Measurements from ENCODE around the gene RAPGEF3.
A peak's percentile ranks its signal among the peaks of the same experiment; 100 is the strongest.

Gene RAPGEF3

GRCh38 chr12:47795121-47795813, 36.6 kb upstream of the RAPGEF3 start:
- Mint-ChIP-seq H3K27ac (peak overlapping the region; percentile 99), H3K4me1 (peaks cover 33% of the 10 kb centered on the region), H3K36me3 (peaks cover 100% of the 10 kb centered on the region), H3K9me3 (no peaks in the 10 kb centered on the region), H3K4me3 (no peak overlapping the region)
- DNase-seq (ENCODE audit: low spot score in 2 of 2) (no peak), ATAC-seq (no peak)

- ATAC-seq = no peak
- Mint-ChIP-seq H3K4me1 (peaks cover 30% of the 10 kb centered on the region), H3K9me3 (no peaks in the 10 kb centered on the region), H3K36me3 (peaks cover 100% of the 10 kb centered on the region), H3K27ac (peak overlapping the region; percentile 99), H3K4me3 (no peak overlapping the region)
- DNase-seq (ENCODE audit: low spot score in 2 of 2) = no peak
These were observed 36.0 kb upstream of the RAPGEF3 start for GRCh38 chr12:47794679-47795078.

- peak overlapping the region; percentile 76 for H3K27ac Mint-ChIP-seq
- ATAC-seq = no peak
- H3K4me3 Mint-ChIP-seq = no peak overlapping the region
- H3K9me3 Mint-ChIP-seq = no peaks in the 10 kb centered on the region
- H3K4me1 Mint-ChIP-seq = peaks cover 23% of the 10 kb centered on the region
- DNase-seq (ENCODE audit: low spot score in 2 of 2) = no peak
- peaks cover 100% of the 10 kb centered on the region for H3K36me3 Mint-ChIP-seq
These were observed 34.5 kb upstream of the RAPGEF3 start for GRCh38 chr12:47793015-47793681.

GRCh38 chr12:47791874-47792273, 33.2 kb upstream of the RAPGEF3 start:
- Mint-ChIP-seq H3K4me1 (peaks cover 27% of the 10 kb centered on the region), H3K4me3 (no peak overlapping the region), H3K27ac (peak overlapping the region; percentile 76), H3K9me3 (no peaks in the 10 kb centered on the region), H3K36me3 (peaks cover 100% of the 10 kb centered on the region)
- ATAC-seq (no peak), DNase-seq (ENCODE audit: low spot score in 2 of 2) (no peak)

GRCh38 chr12:47791351-47791746, 32.7 kb upstream of the RAPGEF3 start:
- Mint-ChIP-seq H3K4me1 (peaks cover 32% of the 10 kb centered on the region), H3K9me3 (no peaks in the 10 kb centered on the region), H3K27ac (peak overlapping the region; percentile 88), H3K36me3 (peaks cover 100% of the 10 kb centered on the region), H3K4me3 (no peak overlapping the region)
- ATAC-seq (no peak), DNase-seq (ENCODE audit: low spot score in 2 of 2) (no peak)

- Mint-ChIP-seq H3K36me3 (peaks cover 100% of the 10 kb centered on the region), H3K4me3 (no peak overlapping the region), H3K27ac (peak overlapping the region; percentile 88), H3K4me1 (peaks cover 37% of the 10 kb centered on the region), H3K9me3 (no peaks in the 10 kb centered on the region)
- ATAC-seq (no peak), DNase-seq (ENCODE audit: low spot score in 2 of 2) (no peak)
These were observed 32.1 kb upstream of the RAPGEF3 start for GRCh38 chr12:47790676-47791350.

- no peaks in the 10 kb centered on the region for H3K9me3 Mint-ChIP-seq
- H3K36me3 Mint-ChIP-seq = peaks cover 100% of the 10 kb centered on the region
- H3K4me3 Mint-ChIP-seq = no peak overlapping the region
- peak overlapping the region; percentile 88 for H3K27ac Mint-ChIP-seq
- no peak for ATAC-seq
- no peak for DNase-seq (ENCODE audit: low spot score in 2 of 2)
- H3K4me1 Mint-ChIP-seq = peaks cover 45% of the 10 kb centered on the region
These were observed 31.2 kb upstream of the RAPGEF3 start for GRCh38 chr12:47789712-47790489.

- no peak for ATAC-seq
- no peak for DNase-seq (ENCODE audit: low spot score in 2 of 2)
- Mint-ChIP-seq H3K4me3 (no peak overlapping the region), H3K36me3 (peaks cover 100% of the 10 kb centered on the region), H3K27ac (peak overlapping the region; percentile 61), H3K4me1 (peaks cover 53% of the 10 kb centered on the region), H3K9me3 (no peaks in the 10 kb centered on the region)
These were observed 30.5 kb upstream of the RAPGEF3 start for GRCh38 chr12:47789141-47789540.

GRCh38 chr12:47787596-47788319, 29.1 kb upstream of the RAPGEF3 start:
- Mint-ChIP-seq H3K9me3 (no peaks in the 10 kb centered on the region), H3K4me3 (no peak overlapping the region), H3K4me1 (peaks cover 61% of the 10 kb centered on the region), H3K27ac (peak overlapping the region; percentile 92), H3K36me3 (peaks cover 100% of the 10 kb centered on the region)
- DNase-seq (ENCODE audit: low spot score in 2 of 2) = no peak
- ATAC-seq = no peak

GRCh38 chr12:47786662-47787280, 28.1 kb upstream of the RAPGEF3 start:
- Mint-ChIP-seq H3K27ac (peak overlapping the region; percentile 92), H3K4me1 (peaks cover 70% of the 10 kb centered on the region), H3K9me3 (no peaks in the 10 kb centered on the region), H3K4me3 (no peak overlapping the region), H3K36me3 (peaks cover 100% of the 10 kb centered on the region)
- DNase-seq (ENCODE audit: low spot score in 2 of 2) (no peak), ATAC-seq (no peak)

GRCh38 chr12:47785887-47786661, 27.4 kb upstream of the RAPGEF3 start:
- DNase-seq (ENCODE audit: low spot score in 2 of 2) (no peak), ATAC-seq (peak; percentile 18)
- Mint-ChIP-seq H3K4me3 (no peak overlapping the region), H3K36me3 (peaks cover 100% of the 10 kb centered on the region), H3K27ac (peak overlapping the region; percentile 92), H3K9me3 (no peaks in the 10 kb centered on the region), H3K4me1 (peaks cover 76% of the 10 kb centered on the region)

- ATAC-seq (no peak), DNase-seq (ENCODE audit: low spot score in 2 of 2) (no peak)
- Mint-ChIP-seq H3K9me3 (no peaks in the 10 kb centered on the region), H3K4me3 (no peak overlapping the region), H3K4me1 (peaks cover 71% of the 10 kb centered on the region), H3K27ac (peak overlapping the region; percentile 92), H3K36me3 (peaks cover 100% of the 10 kb centered on the region)
These were observed 26.6 kb upstream of the RAPGEF3 start for GRCh38 chr12:47785036-47785886.
